Hematopoietic multipotent progenitor cell treated with erythropoietin and hydrocortisone succinate and interleukin-3 and kit ligand, for 17 days (in vitro differentiated cells): Measurements from ENCODE around the gene SHQ1.

Experiments used
- DNase-seq: peaks from one replicate; pipeline ENCODE4 v3.0.0-alpha.2; 2015; ENCODE audit warnings: low spot score

SHQ1 gene

GRCh38 chr3:72848703-72849081 is 447 bp upstream of the SHQ1 start:
- no peak for DNase-seq

- no peak for DNase-seq
Measured at GRCh38 chr3:72847282-72847681, 963 bp downstream of the SHQ1 start.

- no peak for DNase-seq
Measured at GRCh38 chr3:72846166-72846565, 2.1 kb downstream of the SHQ1 start.

- DNase-seq = no peak
Measured at GRCh38 chr3:72844436-72844993, 3.7 kb downstream of the SHQ1 start.

- no peak for DNase-seq
Measured at GRCh38 chr3:72839057-72839456, 9.2 kb downstream of the SHQ1 start.

- DNase-seq = no peak
Measured at GRCh38 chr3:72836923-72837322, 11.3 kb downstream of the SHQ1 start.

- no peak for DNase-seq
Measured at GRCh38 chr3:72836416-72836815, 11.8 kb downstream of the SHQ1 start.

GRCh38 chr3:72830452-72831223 is 17.6 kb downstream of the SHQ1 start:
- DNase-seq = no peak

- no peak for DNase-seq
Measured at GRCh38 chr3:72829701-72830100, 18.5 kb downstream of the SHQ1 start.

GRCh38 chr3:72821161-72821781 is 27.0 kb downstream of the SHQ1 start:
- no peak for DNase-seq

- DNase-seq = no peak
Measured at GRCh38 chr3:72820415-72820814, 27.8 kb downstream of the SHQ1 start.

GRCh38 chr3:72818905-72819304 is 29.3 kb downstream of the SHQ1 start:
- no peak for DNase-seq

- peak; percentile 13 for DNase-seq
Measured at GRCh38 chr3:72818092-72818773, 30.0 kb downstream of the SHQ1 start.

- no peak for DNase-seq
Measured at GRCh38 chr3:72816862-72817355, 31.3 kb downstream of the SHQ1 start.

- DNase-seq = no peak
Measured at GRCh38 chr3:72814308-72814707, 33.9 kb downstream of the SHQ1 start.

- no peak for DNase-seq
Measured at GRCh38 chr3:72812201-72812600, 36.0 kb downstream of the SHQ1 start.

- no peak for DNase-seq
Measured at GRCh38 chr3:72811571-72811970, 36.7 kb downstream of the SHQ1 start.

- no peak for DNase-seq
Measured at GRCh38 chr3:72810659-72811434, 37.4 kb downstream of the SHQ1 start.

- no peak for DNase-seq
Measured at GRCh38 chr3:72810063-72810462, 38.2 kb downstream of the SHQ1 start.

GRCh38 chr3:72804361-72804760 is 43.9 kb downstream of the SHQ1 start:
- DNase-seq = no peak

- DNase-seq = no peak
Measured at GRCh38 chr3:72803573-72803972, 44.7 kb downstream of the SHQ1 start.

- DNase-seq = no peak
Measured at GRCh38 chr3:72802001-72802400, 46.2 kb downstream of the SHQ1 start.
